ENCODE measurements around the gene SMAP1.

- TF ChIP-seq CTCF (IDR thresholded peaks at IDR 0.05): no peak
- TF ChIP-seq POLR2A (IDR thresholded peaks at IDR 0.05): no peak
- no peak for TF ChIP-seq POLR2AphosphoS5 (IDR thresholded peaks at IDR 0.05)
Observed at GRCh38 chr6:70652216-70652615, 15.5 kb upstream of the SMAP1 start.

Data from prostate gland (tissue), 2 donors.